Adrenal gland (tissue), 12 donors: Measurements from ENCODE around the gene PFAS. TPM values are rescaled to one million over a fixed set of nuclear protein-coding genes. Genes with fewer than 3 reads are reported as not detected.

ENCODE experiments used
- DNase-seq, 7 donors: peaks; one replicate each; pipeline ENCODE4 v3.0.0-alpha.2; 2019 to 2020
- H3K27ac ChIP-seq, 5 donors: fragments of 200-600 bp; sonication (generic) in 4 of 5; 1 replicate in 3 of 5; 2 replicates in 2 of 5; pipeline versions ENCODE4 v1.5.1 to v1.8.0; 2016 to 2020; ENCODE audit warnings: mild to moderate bottlenecking in 1 of 5
- H3K27me3 ChIP-seq: fragments of 200-600 bp; 2 replicates; pipeline ENCODE4 v1.8.0; 2021
- H3K36me3 ChIP-seq, 2 donors: fragments of 200-600 bp; replicated peaks in 1 of 2; 1 replicate in 1 of 2; 2 replicates in 1 of 2; pipeline versions ENCODE4 v1.5.1 to v1.8.0; 2018 to 2022
- H3K4me1 ChIP-seq, 2 donors: fragments of 200-600 bp; replicated peaks in 1 of 2; 1 replicate in 1 of 2; 2 replicates in 1 of 2; pipeline versions ENCODE4 v1.5.1 to v1.8.0; 2018 to 2021
- H3K4me3 ChIP-seq, 4 donors: fragments of 200-600 bp; sonication (generic) in 3 of 4; one replicate each; pipeline ENCODE4 v1.5.1; 2016 to 2018
- H3K9me3 ChIP-seq, 3 donors: fragments of 200-600 bp; sonication (generic) in 1 of 3; replicated peaks in 1 of 3; 1 replicate in 2 of 3; 2 replicates in 1 of 3; pipeline versions ENCODE4 v1.5.1 to v1.8.0; 2016 to 2021
- CTCF ChIP-seq, 6 experiments: fragments of 450-650 bp in 4 of 6; fragments of 200-600 bp in 2 of 6; sonication (generic) in 1 of 6; IDR thresholded peaks; 1 replicate in 5 of 6; 2 replicates in 1 of 6; pipeline versions ENCODE4 v1.5.1 to v1.8.0; 2016 to 2021; ENCODE audit warnings: antibody characterized with exemption in 6 of 6, mild to moderate bottlenecking in 2 of 6, moderate library complexity in 1 of 6
- POLR2A ChIP-seq, 2 donors: fragments of 450-650 bp; IDR thresholded peaks; one replicate each; pipeline ENCODE4 v1.6.1; 2017; ENCODE audit warnings: antibody characterized with exemption in 2 of 2, mild to moderate bottlenecking in 2 of 2, moderate library complexity in 1 of 2
- WGBS, 4 donors: extraction: QIAGEN DNeasy Blood & Tissue Kit in 2 of 4; methylation state at CpG; one replicate each; pipeline versions ENCODE4 v1.1.5 to v1.1.7; 2013 to 2017; 5-methylcytosine and 5-hydroxymethylcytosine counted together
- intact Hi-C, 2 donors: fragments of 100-400 bp; cut with DNase I; formaldehyde crosslinking; loops; one replicate each; pipeline versions ENCODE4 v1.14.1 to v1.15.0; 2022 to 2023
- polyA plus RNA-seq, 3 donors: library from polyadenylated mRNA; stranded (reverse); fragments of 200-250 nt in 2 of 3; fragments of 350-450 nt in 1 of 3; fragmentation: Illumina TruSeq in 1 of 3; extraction: RNeasy Lipid Tissue Mini Kit (QIAGEN cat#74804) in 1 of 3; gene quantifications; one replicate each; pipeline ENCODE4 v1.2.3, GENCODE V29; 2013 to 2014
- total RNA-seq, 9 donors: library from RNA; depleted of rRNA in 4 of 9; stranded (reverse); fragments of >200 nt in 4 of 9; fragments of 120-200 nt in 1 of 9; fragmentation: NEBNext Ultra II Directional in 1 of 9; extraction: Animal tissue kit (Norgen Biotek cat#: 25700) in 1 of 9; gene quantifications; one replicate each; pipeline versions ENCODE4 v1.1.0 to v1.2.4, GENCODE V29; 2013 to 2023
- donor health status: healthy with polysubstance abuse.
- donor health status: Bipolar disorder and iron deficiency.
- donor health status: DM: yes; HTN: yes; CAD: no.
- donor health status: DM: no; HTN: no; CAD: no.
- donor health status: DM: no; HTN: no; CAD: no.
- donor health status: DM: yes; HTN: yes; CAD: no.

The PFAS gene
- total and polyA plus RNA-seq, 12 donors, result 9.7 to 53.6 (median 21.8) TPM

- peaks cover 9 to 11% of the 10 kb centered on the region in 2 donors for H3K4me1 ChIP-seq
- intact Hi-C loops, result loop anchor here in 1 of 2 donors (5.0 kb wide), 1 partner anchor 37 kb away; no protein-coding TSS in a partner anchor
- H3K36me3 ChIP-seq, result no peaks in the 10 kb centered on the region
- H3K9me3 ChIP-seq, result no peaks in the 10 kb centered on the region
- H3K27me3 ChIP-seq, result no peaks in the 10 kb centered on the region
- H3K27ac ChIP-seq, result peak overlapping the region; percentile 75 to 98 (median 94)
- WGBS, 4 donors, result 3 to 33% (median 5%) methylated on average over 1 to 17 of the region's 17 CpGs; no CpG with 5 or more reads in 1 of the 4 donors
- H3K4me3 ChIP-seq, result peak overlapping the region; percentile 59 to 88 (median 70)
- DNase-seq, result no peak
- no peak for TF ChIP-seq POLR2A (IDR thresholded peaks at IDR 0.05)
- TF ChIP-seq CTCF (IDR thresholded peaks at IDR 0.05), result no peak
These were observed 40.0 kb downstream of the PFAS start for GRCh38 chr17:8289103-8289397.

GRCh38 chr17:8290043-8290442, 41.0 kb downstream of the PFAS start:
- 49 to 83% (median 61%) methylated on average over 3 of the region's 3 CpGs for WGBS, 4 donors
- Histone ChIP-seq H3K9me3 (no peaks in the 10 kb centered on the region), H3K36me3 (no peaks in the 10 kb centered on the region), H3K27ac (no peak overlapping the region), H3K27me3 (no peaks in the 10 kb centered on the region), H3K4me1 (peaks cover 14 to 21% of the 10 kb centered on the region in 2 donors), H3K4me3 (no peak overlapping the region)
- no peak for DNase-seq
- no peak for TF ChIP-seq POLR2A (IDR thresholded peaks at IDR 0.05)
- TF ChIP-seq CTCF (IDR thresholded peaks at IDR 0.05), result no peak
- intact Hi-C loops, result loop anchor here in 1 of 2 donors (5.0 kb wide), 1 partner anchor 38 kb away; no protein-coding TSS in a partner anchor

GRCh38 chr17:8292639-8293395, 43.7 kb downstream of the PFAS start:
- Histone ChIP-seq H3K27me3 (no peaks in the 10 kb centered on the region), H3K36me3 (no peaks in the 10 kb centered on the region), H3K9me3 (no peaks in the 10 kb centered on the region), H3K27ac (no peak overlapping the region), H3K4me1 (peaks cover 13 to 18% of the 10 kb centered on the region in 2 donors), H3K4me3 (no peak overlapping the region)
- no peak for DNase-seq
- TF ChIP-seq POLR2A (IDR thresholded peaks at IDR 0.05) (no peak), CTCF (IDR thresholded peaks at IDR 0.05) (no peak)
- intact Hi-C loops, result loop anchor here in 1 of 2 donors (5.0 kb wide), 1 partner anchor 41 kb away; no protein-coding TSS in a partner anchor
- 74 to 90% (median 84%) methylated on average over 5 of the region's 5 CpGs for WGBS, 4 donors

- Histone ChIP-seq H3K9me3 (no peaks in the 10 kb centered on the region), H3K27ac (peak overlapping the region in 2 of 5 donors; percentile 92 to 95), H3K4me3 (no peak overlapping the region), H3K4me1 (peaks cover 7 to 11% of the 10 kb centered on the region in 2 donors), H3K36me3 (no peaks in the 10 kb centered on the region), H3K27me3 (no peaks in the 10 kb centered on the region)
- intact Hi-C loops, result loop anchor here in 1 of 2 donors (5.0 kb wide), 1 partner anchor 42 kb away; no protein-coding TSS in a partner anchor
- WGBS, 4 donors, result 88 to 91% (median 90%) methylated on average over 3 to 9 of the region's 9 CpGs
- no peak for DNase-seq
- no peak for TF ChIP-seq CTCF (IDR thresholded peaks at IDR 0.05)
- TF ChIP-seq POLR2A (IDR thresholded peaks at IDR 0.05), result no peak
These were observed 45.3 kb downstream of the PFAS start for GRCh38 chr17:8294361-8294760.
